Pancreas (tissue), 10 donors: ENCODE measurements around the gene SCD. TPM values are rescaled to one million over a fixed set of nuclear protein-coding genes. Genes with fewer than 3 reads are reported as not detected.
"Not testable (repeated sequence)": the region's sequence is repeated elsewhere in the genome, so short reads cannot be mapped to it uniquely, and the experiment has no call there.

Source experiments
- ATAC-seq, 4 donors: fragments of 200-7000 bp; cut with Tn5 transposase; one replicate each; pipeline versions ENCODE4 v1.8.0 to v1.9.1; 2020; ENCODE audit warnings: mild to moderate bottlenecking in 4 of 4, moderate library complexity in 4 of 4
- DNase-seq, 6 donors: peaks; one replicate each; pipeline ENCODE4 v3.0.0-alpha.2; 2020
- FAIRE-seq: peaks from 2 replicates; lab custom pipeline; 2012; peaks lifted over from hg19 to GRCh38; lab: Jason Lieb, UNC
- H3K27ac ChIP-seq, 4 donors: fragments of 200-600 bp; sonication (generic); 1 replicate in 3 of 4; 2 replicates in 1 of 4; pipeline versions ENCODE4 v1.5.0 to v1.8.0; 2020
- H3K27me3 ChIP-seq, 4 donors: fragments of 200-600 bp; one replicate each; pipeline ENCODE4 v1.8.0; 2021
- H3K36me3 ChIP-seq, 3 donors: fragments of 200-600 bp; sonication (generic) in 1 of 3; one replicate each; pipeline versions ENCODE4 v1.5.0 to v1.8.0; 2020 to 2021
- H3K4me1 ChIP-seq, 3 donors: fragments of 200-600 bp; one replicate each; pipeline ENCODE4 v1.8.0; 2021
- H3K4me3 ChIP-seq, 4 donors: fragments of 200-600 bp; sonication (generic) in 2 of 4; one replicate each; pipeline versions ENCODE4 v1.5.0 to v1.8.0; 2020 to 2021
- H3K9me3 ChIP-seq, 4 donors: fragments of 200-600 bp; one replicate each; pipeline ENCODE4 v1.8.0; 2021
- CTCF ChIP-seq, 4 donors: fragments of 200-600 bp; sonication (generic) in 3 of 4; IDR thresholded peaks; one replicate each; pipeline versions ENCODE4 v1.5.0 to v1.8.0; 2021; ENCODE audit warnings: antibody characterized with exemption in 4 of 4
- WGBS, 2 donors: extraction: QIAGEN DNeasy Blood & Tissue Kit; methylation state at CpG; one replicate each; pipeline ENCODE4 v1.1.7; 2013; 5-methylcytosine and 5-hydroxymethylcytosine counted together
- intact Hi-C, 3 donors: fragments of 100-400 bp; cut with DNase I; formaldehyde crosslinking; loops; one replicate each; pipeline versions ENCODE4 v1.11.1 to v1.14.2; 2022
- polyA plus RNA-seq, 2 donors: library from polyadenylated mRNA; stranded (reverse); fragments of 200-250 nt; gene quantifications; one replicate each; pipeline ENCODE4 v1.2.3, GENCODE V29; 2013
- total RNA-seq, 6 donors: library from RNA; stranded (reverse); fragmentation: NEBNext Ultra II Directional in 4 of 6; extraction: Animal tissue kit (Norgen Biotek cat#: 25700) in 4 of 6; gene quantifications; one replicate each; pipeline versions ENCODE4 v1.2.1 to v1.2.4, GENCODE V29; 2021 to 2023
- donor health status: healthy with polysubstance abuse.
- donor health status: DM: no; HTN: no; CAD: no; lungs with moderate emphysema.
- donor health status: DM: no; HTN: no; CAD: no.
- donor health status: control.
- donor health status: control.
- donor health status: Bipolar disorder and iron deficiency.
- donor health status: DM: yes; HTN: yes; CAD: no.
- donor health status: DM: no; HTN: no; CAD: no.
- donor health status: DM: no; HTN: no; CAD: no.
- donor health status: DM: yes; HTN: yes; CAD: no.

SCD gene
- total RNA-seq (10 to 100 TPM in 3 of 6 donors, 1 to 10 TPM in 3; 1.9 to 87.6 (median 9.7) TPM), polyA plus RNA-seq (10 to 100 TPM; 10.9 to 30.1 TPM)

GRCh38 chr10:100346765-100347567, at the start of gene SCD:
Gene SCD, plus strand, starts transcription at chr10:100347233. Its CDS starts 272 bp downstream, at chr10:100347505.
- Histone ChIP-seq H3K36me3 (no peaks in the 10 kb centered on the region), H3K4me1 (no peaks in the 10 kb centered on the region), H3K4me3 (peak within 1 kb of the TSS; percentile 24 to 60 (median 42)), H3K27ac (peak within 1 kb of the TSS in 1 of 4 donors; percentile 50), H3K27me3 (no peaks in the 10 kb centered on the region), H3K9me3 (no peaks in the 10 kb centered on the region)
- DNase-seq (peak; percentile 58 to 78 (median 68)), FAIRE-seq (no peak), ATAC-seq (peak; percentile 65 to 88 (median 86))
- WGBS, 2 donors, result 0 to 1% methylated on average over 67 to 73 of the region's 73 CpGs
- intact Hi-C loops, result loop anchor here in 2 of 3 donors (5.0 to 10.0 kb wide), 3 partner anchors 85 to 178 kb away; partner anchors contain the start of gene NDUFB8 (in 1 of the 2)
- TF ChIP-seq CTCF (IDR thresholded peaks at IDR 0.05), result no peak

GRCh38 chr10:100297242-100297641, 49.8 kb upstream of the SCD start:
- no peak for FAIRE-seq
- no peaks in the 10 kb centered on the region for H3K36me3 ChIP-seq
- WGBS, 2 donors, result 51 to 60% methylated on average over 9 of the region's 9 CpGs
- intact Hi-C loops, result no loop called here
- H3K27me3 ChIP-seq, result no peaks in the 10 kb centered on the region
- no peak overlapping the region for H3K27ac ChIP-seq
- no peak for DNase-seq
- no peaks in the 10 kb centered on the region for H3K4me1 ChIP-seq
- H3K4me3 ChIP-seq, result no peak overlapping the region
- H3K9me3 ChIP-seq, result no peaks in the 10 kb centered on the region
- ATAC-seq, result no peak
- no peak for TF ChIP-seq CTCF (IDR thresholded peaks at IDR 0.05)

- H3K36me3 ChIP-seq, H3K9me3 ChIP-seq, H3K4me1 ChIP-seq, H3K27ac ChIP-seq, FAIRE-seq, ATAC-seq, H3K27me3 ChIP-seq, H3K4me3 ChIP-seq, DNase-seq, intact Hi-C loops: not testable (repeated sequence)
- 29 to 38% methylated on average over 5 of the region's 5 CpGs for WGBS, 2 donors
These were observed 45.9 kb upstream of the SCD start for GRCh38 chr10:100301123-100301522.

GRCh38 chr10:100303724-100304319, 43.2 kb upstream of the SCD start:
- H3K9me3 ChIP-seq, result no peaks in the 10 kb centered on the region
- no peak overlapping the region for H3K4me3 ChIP-seq
- FAIRE-seq (no peak), ATAC-seq (peak in 3 of 4 donors; percentile 65 to 70 (median 68)), DNase-seq (no peak)
- no peaks in the 10 kb centered on the region for H3K4me1 ChIP-seq
- H3K36me3 ChIP-seq, result no peaks in the 10 kb centered on the region
- intact Hi-C loops, result no loop called here
- peaks cover 0 to 9% (median 3%) of the 10 kb centered on the region in 4 donors for H3K27me3 ChIP-seq
- H3K27ac ChIP-seq, result no peak overlapping the region
- 16 to 20% methylated on average over 7 of the region's 7 CpGs for WGBS, 2 donors
- TF ChIP-seq CTCF (IDR thresholded peaks at IDR 0.05), result peak; percentile 20 to 52 (median 38)

- no peak overlapping the region for H3K27ac ChIP-seq
- WGBS, 2 donors, result 62 to 75% methylated on average over 3 of the region's 3 CpGs
- no peak for FAIRE-seq
These were observed 42.6 kb upstream of the SCD start for GRCh38 chr10:100304414-100304813.

More at GRCh38 chr10:100304414-100304813, 42.6 kb upstream of the SCD start:
- ATAC-seq, result no peak
- no peaks in the 10 kb centered on the region for H3K4me1 ChIP-seq
- no peak for DNase-seq
- no peak for TF ChIP-seq CTCF (IDR thresholded peaks at IDR 0.05)
- H3K27me3 ChIP-seq, result peaks cover 0 to 9% (median 3%) of the 10 kb centered on the region in 4 donors
- H3K9me3 ChIP-seq, result no peaks in the 10 kb centered on the region
- intact Hi-C loops, result no loop called here
- H3K4me3 ChIP-seq, result no peak overlapping the region
- H3K36me3 ChIP-seq, result no peaks in the 10 kb centered on the region
